ENCODE data around the gene MDN1.

DNA sequence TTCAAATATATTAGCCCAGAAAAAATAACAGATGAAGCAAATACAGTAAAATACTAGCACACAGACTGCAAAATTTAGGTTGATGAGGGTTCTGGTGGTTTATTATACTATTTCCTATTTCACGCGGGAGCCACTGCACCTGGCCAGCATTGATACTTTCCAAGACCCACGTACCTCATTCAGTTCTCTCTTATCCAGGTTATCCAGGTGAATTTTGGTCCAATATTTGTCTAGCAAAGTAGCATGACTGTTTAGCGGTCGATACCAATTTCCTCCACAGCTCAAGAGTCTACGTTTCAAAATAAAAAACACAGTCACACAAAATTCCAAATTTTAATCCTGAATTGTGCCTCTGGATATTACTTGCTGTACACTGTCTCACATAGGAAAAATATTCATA is 34.8 kb downstream of the MDN1 start:
- TF ChIP-seq, protein P1, sequence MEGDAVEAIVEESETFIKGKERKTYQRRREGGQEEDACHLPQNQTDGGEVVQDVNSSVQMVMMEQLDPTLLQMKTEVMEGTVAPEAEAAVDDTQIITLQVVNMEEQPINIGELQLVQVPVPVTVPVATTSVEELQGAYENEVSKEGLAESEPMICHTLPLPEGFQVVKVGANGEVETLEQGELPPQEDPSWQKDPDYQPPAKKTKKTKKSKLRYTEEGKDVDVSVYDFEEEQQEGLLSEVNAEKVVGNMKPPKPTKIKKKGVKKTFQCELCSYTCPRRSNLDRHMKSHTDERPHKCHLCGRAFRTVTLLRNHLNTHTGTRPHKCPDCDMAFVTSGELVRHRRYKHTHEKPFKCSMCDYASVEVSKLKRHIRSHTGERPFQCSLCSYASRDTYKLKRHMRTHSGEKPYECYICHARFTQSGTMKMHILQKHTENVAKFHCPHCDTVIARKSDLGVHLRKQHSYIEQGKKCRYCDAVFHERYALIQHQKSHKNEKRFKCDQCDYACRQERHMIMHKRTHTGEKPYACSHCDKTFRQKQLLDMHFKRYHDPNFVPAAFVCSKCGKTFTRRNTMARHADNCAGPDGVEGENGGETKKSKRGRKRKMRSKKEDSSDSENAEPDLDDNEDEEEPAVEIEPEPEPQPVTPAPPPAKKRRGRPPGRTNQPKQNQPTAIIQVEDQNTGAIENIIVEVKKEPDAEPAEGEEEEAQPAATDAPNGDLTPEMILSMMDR (conservative IDR thresholded peaks at IDR 0.05 in 1 of 2, IDR thresholded peaks at IDR 0.05 in 1 of 2; ENCODE audit: extremely low read depth in 1 of 2, insufficient read depth in 1 of 2, low read depth in 1 of 2, low read length in 2 of 2) = no peak
- no peak for TF ChIP-seq EZH2 (IDR thresholded peaks at IDR 0.05; ENCODE audit: borderline replicate concordance, low read length)

Measured in mammary epithelial cell (primary cell).